CD4-positive, alpha-beta T cell treated with Interleukin-4 for 4 hours (primary cell): ENCODE measurements around the gene IGSF21.

ENCODE experiments used
- DNase-seq: peaks from one replicate; pipeline ENCODE4 v3.0.0-alpha.2; 2020

The IGSF21 gene

DNA sequence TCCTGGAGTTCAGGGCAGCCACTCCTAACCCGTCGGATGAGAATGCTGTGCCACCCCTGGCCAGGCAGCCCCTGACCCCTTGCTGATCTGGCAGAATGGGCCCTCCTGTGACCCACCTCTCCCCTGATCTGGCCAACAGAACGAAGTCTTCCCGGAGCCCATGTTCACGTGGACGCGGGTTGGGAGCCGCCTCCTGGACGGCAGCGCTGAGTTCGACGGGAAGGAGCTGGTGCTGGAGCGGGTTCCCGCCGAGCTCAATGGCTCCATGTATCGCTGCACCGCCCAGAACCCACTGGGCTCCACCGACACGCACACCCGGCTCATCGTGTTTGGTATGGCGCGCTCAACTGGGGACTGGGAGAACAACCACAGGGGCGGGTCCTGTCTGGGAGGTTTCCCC lies 269.1 kb downstream of the IGSF21 start:
- no peak for DNase-seq

DNA sequence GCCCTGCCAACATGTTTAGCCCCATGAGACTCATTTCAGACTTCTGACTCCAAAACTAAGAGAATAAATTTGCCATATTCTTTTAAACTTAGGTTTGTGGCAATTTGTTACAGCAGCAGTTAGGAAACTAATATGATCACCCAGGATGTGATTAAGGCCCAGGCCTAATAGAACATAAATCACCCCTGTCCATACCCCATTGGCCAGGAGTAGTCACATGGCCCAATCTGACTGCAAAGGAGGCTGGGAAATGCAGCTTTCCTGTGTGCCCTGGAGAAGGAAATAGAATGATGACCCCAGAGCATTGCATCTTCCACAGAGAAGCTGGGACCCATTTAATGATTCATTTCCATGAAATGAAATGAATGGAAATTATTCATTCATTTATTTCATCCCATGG lies 272.7 kb downstream of the IGSF21 start:
- DNase-seq = no peak

DNA sequence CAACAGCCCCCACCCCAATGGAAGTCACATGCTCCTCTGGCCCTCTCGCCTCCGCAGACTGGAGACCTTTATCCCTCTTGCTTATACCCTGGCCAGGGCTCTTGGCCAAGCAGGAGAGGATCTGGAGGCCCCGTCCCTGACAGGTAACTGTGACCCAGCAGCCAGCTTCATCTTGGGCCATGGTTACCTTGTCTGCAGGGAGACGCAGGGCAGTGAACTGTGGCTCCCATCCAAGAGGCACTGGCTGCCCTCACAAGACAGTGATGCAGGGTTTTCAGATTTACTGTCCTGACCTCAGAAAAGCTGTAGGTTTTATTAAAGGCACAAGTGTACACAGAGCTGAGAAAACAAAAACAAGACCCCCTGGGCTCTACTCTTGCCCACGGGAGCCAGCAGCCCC lies 276.5 kb downstream of the IGSF21 start:
- DNase-seq = no peak

DNA sequence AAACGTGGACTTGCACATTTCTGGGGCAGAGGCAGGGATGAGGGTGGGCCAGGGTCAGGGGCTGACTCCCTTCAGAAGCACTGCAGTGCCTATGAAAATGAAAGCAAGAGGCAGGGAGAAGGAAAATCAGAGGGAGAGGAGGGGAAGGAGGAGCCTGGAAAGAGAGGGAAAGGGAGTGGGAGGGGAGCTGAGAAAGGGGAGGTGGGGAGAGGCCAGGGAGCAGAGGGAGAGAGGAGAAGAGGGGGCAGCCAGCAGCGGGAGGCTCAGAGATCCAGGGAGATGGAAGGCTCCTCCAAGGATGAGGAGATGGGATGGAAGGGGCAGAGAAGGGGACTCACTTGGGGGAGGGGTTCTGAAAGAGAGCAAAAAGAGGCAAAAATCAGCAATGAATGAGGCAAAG lies 276.9 kb downstream of the IGSF21 start:
- no peak for DNase-seq

DNA sequence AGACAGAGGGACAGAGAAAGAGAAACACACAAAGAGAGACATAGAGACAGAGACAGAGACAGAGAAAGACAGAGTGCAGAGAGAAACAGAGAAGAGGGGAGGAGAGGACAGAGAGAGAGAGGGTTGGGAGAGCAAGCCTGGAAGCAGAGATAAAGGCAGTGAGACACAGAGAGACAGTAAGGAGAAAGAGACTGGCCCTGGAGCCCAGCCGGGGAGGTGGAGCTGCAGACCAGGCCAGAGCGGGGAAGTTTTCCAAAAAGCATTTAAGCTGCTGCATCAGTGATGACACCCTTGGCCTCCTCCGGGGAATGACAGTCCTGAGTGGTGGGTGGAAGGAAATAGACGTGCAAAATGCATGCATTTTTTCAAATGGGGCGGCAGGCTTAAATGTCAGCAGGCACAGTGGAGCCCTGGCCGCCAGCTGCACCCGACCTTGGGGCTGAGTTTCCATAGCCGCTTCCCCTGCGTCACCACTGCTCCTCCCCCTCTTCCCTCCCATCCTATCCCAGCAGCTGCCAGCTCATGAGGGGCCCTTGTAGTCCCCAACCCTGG lies 277.7 kb downstream of the IGSF21 start:
- no peak for DNase-seq

DNA sequence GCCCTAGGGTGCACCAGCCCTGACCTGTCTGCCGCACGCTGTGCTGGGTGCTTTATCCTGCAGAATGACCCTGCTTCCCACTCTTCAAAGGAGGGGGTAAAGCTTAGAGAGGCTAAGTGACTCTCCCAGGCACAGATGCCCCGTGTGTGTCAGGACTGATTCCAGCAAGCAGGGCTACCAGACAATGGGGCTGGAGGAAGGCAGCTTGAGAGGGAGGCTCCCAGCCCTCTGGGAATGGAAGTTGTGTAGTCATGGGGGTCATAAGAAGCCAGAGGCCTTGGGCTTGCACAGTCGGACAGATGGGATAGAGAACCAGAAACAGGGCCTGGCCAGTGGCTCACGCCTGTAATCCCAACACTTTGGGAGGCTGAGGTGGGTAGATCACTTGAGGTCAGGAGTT lies 279.0 kb downstream of the IGSF21 start:
- DNase-seq = no peak

DNA sequence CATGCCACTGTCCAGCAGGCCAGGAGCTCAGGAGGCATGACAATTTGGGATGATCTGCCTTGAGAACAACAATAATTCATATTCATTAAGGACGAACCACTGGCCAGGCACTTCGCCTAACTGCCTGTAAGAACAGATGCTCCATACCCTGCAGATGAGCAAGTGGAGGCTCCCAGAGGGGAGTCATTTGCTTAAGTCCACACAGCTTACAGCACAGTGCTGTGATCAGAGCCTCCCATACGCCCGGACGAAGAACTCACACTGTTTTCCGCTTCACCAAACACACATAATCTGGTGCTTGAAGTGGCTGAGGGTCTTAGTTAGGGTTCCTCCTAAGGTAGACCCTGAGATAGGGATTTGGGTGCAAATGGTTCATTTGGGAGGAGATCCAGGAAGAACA lies 279.7 kb downstream of the IGSF21 start:
- DNase-seq = no peak

DNA sequence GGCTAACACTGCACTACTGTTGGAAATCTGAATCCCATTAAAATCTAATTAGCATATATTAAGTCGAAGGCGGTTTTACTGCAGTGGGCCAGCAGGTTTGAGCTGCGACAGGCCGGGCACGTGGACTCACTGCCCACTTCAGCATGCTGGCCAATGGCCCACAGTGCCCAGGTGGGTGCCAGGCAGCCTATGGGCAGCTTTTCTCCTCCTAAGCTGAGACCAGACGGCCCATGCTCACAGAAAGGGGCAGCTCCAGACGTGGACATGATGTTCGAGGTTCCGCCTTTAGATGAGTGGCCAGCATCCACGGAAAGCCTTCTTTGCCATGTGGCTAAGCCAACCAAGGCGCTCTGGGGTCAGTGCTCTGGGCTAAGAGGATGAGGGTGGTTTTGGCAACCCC lies 283.4 kb downstream of the IGSF21 start:
- DNase-seq = no peak

DNA sequence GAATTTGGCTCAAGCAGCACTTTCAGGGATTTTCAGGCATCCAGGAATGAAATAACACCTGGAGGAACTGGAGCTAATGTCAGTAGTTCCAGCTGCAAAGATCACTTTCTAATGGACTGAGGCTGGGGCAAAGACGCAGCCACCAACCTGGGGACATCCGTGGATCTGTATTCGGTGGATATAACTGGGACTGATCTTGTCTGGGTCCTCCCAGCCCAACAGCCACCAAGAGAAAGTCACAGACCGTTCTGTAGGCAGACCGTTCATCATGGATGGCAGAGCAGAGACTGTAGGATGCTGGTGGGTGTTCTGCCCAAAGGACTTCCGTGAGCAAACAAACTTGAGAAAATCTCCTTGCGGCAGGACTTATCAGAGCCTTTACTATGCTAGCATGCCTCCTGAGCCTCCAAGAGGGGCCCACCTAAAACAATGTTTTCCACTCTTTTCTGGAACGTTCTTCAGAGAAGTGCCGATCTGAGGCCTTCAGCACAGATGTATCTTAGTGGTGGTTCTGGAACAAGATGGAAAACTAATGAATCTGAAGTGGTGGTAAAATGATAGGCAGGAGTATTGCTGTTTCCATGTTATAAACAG lies 287.1 kb downstream of the IGSF21 start:
- no peak for DNase-seq

DNA sequence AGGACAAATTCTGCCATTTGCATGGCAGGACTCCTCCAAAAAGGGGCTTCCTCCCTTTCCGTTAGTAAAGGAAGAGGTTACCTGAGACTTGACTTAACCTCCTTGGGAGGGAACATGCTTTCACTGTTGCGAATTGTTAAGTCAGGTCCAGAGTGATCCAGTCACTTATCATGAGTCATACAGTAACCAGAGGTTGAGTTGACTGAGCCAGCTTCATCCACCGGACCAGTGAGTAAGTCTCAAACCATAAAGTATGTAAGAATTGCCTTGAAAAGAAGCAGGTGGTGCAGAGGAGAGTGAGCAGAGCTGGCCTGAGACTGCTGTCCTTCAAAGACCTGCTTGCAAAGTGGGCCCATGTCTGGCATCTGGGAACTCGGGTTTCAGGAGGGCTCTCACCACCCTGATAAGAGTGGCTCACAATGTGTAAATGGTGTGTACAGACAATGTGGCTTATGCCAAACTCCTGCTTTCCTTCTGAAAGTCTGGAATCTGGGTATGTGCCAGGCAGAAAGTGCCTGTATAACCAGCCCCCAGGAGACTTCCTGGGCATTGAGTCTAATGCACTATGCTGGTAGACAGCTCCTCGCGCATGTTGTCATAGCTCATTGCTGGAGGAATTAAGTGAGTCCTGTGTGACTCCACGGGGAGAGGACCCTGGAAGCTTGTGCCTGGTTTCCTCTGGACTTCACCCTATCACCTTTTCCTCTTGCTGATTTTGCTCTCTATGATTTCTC lies 288.8 kb downstream of the IGSF21 start:
- DNase-seq = no peak

DNA sequence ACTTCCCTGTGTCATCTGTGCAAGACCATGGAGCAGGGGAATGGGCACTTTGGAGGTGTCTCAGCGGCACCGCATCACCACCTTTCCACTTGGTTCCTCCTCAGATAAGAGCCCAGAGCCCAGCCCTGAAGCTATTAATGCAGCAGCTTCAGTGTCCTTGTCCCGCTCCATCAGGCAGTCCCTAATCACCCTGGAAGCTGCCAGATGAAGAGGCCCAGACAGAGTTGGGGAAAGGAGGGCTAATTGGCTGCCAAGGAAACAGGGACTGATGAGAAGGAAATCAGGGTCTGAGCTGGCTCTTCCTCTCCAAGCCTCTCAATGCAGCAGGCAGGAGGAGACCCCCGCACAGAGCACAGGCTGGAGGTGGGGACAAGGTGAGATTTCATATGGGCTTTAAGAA lies 290.0 kb downstream of the IGSF21 start:
- DNase-seq = no peak

DNA sequence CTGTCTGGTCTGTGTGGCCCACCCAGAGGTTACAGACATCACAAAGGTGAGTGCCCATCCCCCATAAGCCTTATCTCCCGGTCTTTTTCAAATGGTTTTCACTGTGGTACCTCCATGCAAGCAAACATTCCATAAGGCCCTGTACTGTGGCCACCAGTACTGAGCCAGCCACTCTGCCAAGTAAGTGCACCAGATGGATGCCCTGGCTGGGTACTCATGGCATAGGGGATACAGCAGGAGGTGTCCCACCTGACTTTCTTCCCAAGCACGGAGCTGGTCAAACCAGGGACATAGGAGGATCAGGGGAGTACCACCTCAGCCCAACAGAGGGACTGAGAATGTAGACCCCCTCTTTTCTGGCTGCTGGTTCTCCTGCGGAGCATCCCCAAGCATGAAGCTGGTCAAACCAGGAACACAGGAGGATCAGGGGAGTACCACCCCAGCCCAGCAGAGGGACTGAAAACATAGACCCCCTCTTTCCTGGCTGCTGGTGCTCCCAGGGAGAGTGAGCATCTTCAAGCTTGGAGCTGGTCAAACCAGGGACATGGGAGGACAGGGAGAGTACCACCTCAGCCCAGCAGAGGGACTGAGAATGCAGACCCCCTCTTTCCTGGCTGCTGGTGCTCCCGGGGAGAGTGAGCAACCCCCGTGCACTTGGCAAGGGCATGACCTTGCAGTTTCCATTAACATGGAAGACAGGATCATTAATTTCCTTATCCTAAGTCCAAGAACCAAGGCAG lies 291.4 kb downstream of the IGSF21 start:
- no peak for DNase-seq

DNA sequence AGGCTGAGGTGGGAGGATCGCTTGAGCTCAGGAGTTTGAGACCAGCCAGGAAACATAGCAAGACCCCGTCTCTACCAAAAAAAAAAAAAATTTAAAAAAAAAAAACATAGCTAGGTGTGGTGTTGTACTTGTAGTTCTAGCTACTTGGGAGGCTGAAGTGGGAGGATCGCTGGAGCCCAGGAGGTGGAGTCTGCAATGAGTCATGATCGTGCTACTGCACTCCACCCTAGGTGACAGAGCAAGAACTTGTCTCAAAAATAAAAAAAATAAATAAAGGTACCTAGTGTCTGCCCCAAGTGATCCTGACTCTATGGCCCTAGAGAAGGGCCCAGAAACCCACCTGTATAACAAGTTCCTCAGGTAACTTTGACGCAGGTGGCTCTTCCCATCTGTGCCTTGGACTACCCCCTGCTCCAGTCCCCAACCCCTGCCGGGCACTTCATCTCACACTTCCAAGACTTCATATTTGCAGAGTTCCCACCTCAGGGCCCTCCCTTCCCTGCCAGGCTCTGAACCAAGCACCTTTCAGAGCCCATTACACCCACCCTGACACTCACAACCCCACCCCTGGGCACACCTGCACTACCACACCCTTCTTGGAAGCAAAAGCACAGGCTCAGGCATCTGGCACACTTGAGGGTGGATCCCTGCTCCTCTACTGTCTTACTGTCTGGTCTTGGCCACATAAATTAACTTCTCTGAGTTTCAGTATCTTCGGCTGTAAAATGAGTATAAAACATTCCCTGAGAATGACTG lies 292.9 kb downstream of the IGSF21 start:
- DNase-seq = no peak

DNA sequence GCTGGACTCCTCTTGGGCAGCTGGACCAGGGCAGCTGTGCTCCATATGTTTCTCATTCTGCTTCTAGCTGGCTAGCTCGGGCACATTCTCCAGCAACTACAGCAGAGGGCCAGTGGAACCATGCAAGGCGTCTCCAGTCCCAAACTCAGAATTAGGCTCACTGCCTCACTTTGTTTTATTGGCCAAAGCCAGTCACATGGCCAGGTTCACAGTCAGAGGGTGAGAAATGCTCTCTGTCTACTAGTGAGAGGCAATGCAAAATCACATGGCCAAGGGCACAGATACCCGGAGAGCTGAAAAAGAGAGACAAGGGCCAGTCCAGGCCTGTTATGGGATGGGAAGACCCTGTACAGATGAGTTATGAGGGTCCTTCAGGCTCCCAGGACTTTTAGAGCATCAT lies 294.3 kb downstream of the IGSF21 start:
- DNase-seq = no peak

DNA sequence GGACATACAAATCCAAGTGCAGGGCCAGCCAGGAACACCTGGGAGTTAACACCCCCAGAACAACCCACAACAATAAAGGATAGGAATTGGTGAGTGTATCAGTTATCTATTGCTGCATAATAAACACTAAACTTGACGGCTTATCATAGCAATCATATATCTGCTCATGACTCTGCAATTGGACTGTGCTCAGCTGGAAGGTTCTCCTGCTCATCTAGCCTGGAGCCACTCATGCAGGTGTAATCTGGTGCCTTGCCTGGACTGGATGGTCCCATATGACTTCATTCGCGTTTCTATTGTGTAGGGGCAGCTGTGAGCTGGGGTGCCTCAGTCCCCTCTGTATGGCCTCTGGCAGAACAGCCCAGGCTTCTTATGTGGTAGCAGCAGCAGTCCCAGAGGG lies 296.9 kb downstream of the IGSF21 start:
- no peak for DNase-seq

DNA sequence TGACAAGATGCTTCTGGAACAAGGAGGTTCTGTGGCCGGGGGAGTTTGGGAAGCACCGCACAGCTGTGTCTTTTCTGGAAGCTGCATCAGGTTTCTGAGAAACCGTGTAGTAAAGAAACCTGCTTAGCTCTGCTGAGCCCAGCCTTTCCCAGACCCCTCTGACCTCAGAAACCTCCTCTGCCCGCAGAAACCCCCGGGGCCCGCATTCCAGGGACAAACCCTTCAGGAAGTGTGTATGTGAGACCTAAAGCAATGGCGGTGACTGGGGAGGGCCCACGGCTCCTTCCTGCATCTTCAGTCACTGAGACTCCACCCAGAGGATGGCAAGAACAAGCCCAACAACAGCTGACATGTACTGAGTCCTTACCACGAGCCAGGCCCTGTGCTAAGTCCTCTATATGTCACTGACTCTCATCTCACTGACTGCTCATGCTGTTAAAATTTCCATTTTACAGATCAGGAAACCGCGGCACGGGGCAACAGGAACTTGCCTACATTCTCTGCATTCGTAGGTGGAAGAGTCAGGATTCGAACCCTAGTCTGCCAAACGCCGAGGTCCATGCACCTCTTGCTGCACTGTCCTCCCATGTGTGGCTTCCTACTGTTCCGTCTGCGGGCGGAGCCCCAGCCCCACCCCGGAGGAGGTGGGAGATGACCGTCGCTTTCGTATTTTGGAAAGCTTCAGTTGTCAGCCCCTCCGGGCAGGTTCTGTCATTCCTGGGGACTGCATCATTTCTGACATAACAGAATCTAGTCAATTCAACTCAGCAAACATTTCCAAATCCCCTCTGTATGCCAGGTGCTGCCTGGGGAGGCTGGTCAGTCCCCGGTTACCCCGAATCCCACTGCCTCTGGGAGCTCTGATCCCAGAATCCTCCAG lies 299.8 kb downstream of the IGSF21 start:
- DNase-seq = no peak

DNA sequence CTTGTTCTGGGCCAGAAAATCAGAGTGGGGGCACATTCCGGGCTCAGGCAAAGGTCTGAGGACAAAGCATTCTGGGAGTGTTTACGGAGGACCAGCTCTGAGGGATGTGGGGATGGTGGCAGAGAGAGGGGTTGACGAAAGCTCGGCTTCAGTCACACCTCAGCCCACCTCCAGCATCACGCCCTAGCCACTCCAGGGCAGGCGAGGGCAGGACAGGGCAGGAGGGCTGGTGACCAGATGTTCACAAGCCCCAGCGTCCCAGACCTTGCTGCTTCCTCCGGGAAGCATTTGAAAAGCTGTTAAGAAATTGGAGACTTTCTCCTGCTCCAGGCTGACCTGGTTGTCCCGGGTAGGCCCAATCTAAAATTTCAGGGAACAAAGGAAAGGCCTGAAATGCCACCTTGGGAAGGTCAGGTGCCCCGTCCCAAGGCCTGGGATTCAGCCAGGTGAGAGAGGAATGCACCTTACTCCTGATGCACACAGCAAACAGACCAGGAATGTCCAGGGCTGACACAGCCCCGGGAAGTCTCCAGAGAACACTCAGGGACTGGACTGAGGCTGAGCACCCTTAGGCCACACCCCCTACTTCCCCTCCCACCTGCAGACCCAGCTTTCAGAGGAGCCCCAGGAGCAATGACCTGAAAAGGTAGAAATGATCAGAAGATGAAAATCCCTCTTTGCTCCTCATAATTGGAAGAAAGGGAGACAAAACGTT lies 301.2 kb downstream of the IGSF21 start:
- DNase-seq = no peak

DNA sequence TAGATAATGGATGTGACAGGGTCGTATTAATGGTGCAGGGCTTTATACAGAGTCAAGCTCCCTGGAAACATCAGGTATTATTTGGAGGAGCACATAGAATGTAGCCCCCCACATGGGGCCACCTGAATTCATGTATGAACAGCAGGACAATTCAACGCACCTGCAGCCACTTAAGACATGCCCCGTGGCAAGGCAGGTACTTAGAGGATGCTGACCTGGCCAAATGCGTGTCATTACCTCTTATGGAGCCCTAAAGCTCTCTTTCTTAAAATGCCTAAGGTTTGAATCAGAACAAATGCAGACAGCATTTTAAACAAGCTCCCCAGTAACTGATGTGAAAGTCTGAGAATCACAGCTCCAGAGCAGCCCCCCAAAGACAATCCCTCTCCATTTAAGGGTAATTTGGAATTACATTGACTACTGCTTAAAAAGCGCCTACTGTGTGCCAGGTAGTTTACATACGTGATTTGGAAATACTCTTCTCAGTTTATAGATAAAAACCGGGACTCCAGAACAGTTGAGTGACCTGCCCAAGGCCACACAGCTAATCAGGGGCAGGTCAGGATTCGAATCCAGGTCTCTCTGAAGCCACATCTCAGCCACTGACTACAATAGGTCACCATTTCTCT lies 302.1 kb downstream of the IGSF21 start:
- DNase-seq = no peak

DNA sequence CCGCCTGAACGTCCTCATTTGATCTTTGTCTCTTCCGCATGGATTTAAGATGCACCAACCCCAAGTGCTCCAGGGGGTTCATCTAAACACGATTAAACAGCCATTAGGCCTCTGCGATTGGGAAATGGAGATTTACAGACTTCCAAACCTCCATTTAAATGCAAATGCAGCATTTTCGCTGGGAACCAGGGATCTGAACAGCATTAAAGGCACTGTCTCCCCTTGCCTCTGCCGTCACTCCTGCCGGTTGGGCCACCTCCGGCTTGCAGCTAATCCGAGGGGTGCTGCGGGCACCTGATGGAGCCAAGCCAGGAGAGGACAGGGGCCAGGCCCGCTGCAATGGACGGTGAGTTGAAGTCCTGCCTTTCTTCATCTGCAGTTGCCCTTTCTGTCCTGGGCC lies 302.8 kb downstream of the IGSF21 start:
- DNase-seq = no peak

DNA sequence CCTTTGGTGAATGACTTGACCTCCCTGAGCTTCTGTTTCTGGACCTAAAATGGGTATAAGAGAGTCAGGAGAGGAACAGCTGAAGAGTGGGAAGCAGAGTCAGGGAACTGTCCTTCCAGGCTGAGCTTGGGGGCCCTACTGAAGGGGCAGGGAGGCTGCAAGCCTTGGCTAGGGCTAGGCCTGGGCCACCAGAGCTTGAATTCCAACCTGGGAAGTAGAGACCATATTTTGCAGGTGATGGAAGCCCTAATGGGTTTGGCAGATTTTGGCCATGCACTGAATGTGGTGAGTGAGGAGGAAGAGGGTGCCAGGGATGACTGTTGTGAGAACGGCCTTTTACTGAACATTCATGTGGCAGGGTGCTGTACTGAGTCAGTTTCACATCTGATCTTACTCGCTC lies 303.7 kb downstream of the IGSF21 start:
- DNase-seq = no peak
